ENCODE results near the gene ZCCHC24.

ZCCHC24 gene

DNA sequence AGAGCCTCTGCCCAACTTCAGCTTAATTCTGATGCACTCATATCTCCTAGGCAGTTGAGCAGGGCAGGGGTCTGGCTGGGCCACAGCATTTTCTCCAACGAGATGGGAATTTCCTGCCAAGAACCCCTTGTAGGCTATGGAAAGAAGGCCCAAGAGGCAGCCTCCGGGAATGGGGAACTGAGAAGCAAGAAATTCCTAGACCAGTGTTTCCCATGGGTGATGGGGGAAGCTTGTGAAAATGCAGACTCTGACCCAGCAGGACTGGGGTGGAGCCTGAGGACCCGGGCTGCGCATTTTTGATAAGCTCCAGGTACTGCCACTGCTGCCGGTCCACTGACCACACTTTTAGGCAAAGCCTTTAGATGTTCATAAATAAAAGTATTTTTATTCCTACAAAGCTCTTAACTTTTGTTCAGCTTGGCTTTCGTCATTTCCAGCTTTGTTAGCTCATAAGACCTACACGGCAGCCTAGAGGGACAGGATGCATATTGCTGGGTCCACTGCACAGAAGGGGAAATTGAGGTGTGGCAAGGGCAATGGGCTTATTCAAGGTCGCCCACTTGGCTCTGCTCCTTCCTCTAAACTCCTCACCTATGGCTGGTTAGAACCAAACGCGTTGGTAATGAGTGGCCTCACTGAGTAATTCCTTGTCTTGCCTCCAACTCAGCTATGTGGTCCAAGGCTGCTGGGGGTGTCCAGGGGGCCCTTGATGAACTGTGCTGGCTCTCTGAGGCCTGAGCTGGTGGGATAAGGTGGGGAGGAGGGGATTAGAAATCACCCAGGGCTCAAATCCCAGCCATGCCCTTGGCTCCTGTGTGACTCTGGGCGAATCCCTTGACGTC is 29.5 kb downstream of the ZCCHC24 start:
- no peak for FAIRE-seq
- no peak for DNase-seq (ENCODE audit: insufficient read length, low spot score)
- TF ChIP-seq, protein P1, sequence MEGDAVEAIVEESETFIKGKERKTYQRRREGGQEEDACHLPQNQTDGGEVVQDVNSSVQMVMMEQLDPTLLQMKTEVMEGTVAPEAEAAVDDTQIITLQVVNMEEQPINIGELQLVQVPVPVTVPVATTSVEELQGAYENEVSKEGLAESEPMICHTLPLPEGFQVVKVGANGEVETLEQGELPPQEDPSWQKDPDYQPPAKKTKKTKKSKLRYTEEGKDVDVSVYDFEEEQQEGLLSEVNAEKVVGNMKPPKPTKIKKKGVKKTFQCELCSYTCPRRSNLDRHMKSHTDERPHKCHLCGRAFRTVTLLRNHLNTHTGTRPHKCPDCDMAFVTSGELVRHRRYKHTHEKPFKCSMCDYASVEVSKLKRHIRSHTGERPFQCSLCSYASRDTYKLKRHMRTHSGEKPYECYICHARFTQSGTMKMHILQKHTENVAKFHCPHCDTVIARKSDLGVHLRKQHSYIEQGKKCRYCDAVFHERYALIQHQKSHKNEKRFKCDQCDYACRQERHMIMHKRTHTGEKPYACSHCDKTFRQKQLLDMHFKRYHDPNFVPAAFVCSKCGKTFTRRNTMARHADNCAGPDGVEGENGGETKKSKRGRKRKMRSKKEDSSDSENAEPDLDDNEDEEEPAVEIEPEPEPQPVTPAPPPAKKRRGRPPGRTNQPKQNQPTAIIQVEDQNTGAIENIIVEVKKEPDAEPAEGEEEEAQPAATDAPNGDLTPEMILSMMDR (IDR thresholded peaks at IDR 0.05; ENCODE audit: insufficient read depth, missing control alignments): no peak

DNA sequence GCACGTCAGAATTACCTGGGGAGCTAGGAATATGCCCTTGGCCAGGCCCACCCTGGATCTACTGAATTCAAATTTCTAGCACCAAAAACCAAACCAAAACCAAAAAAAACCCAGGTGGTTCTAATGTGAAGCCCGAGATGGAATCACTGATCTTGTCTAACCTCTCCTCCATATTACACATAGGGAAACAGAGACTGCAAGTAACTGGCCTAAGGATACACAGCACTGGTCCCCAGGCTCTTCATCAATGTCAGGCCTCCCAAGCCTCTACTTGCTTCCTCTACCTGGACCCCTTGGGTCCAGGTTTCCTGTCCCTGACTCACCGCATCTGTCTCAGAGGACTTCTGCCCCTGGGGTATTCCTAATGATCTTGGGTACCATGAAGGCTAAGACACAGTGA is 30.7 kb downstream of the ZCCHC24 start:
- TF ChIP-seq, protein P1 (IDR thresholded peaks at IDR 0.05; ENCODE audit: insufficient read depth, missing control alignments): no peak
- no peak for FAIRE-seq
- DNase-seq (ENCODE audit: insufficient read length, low spot score): no peak

DNA sequence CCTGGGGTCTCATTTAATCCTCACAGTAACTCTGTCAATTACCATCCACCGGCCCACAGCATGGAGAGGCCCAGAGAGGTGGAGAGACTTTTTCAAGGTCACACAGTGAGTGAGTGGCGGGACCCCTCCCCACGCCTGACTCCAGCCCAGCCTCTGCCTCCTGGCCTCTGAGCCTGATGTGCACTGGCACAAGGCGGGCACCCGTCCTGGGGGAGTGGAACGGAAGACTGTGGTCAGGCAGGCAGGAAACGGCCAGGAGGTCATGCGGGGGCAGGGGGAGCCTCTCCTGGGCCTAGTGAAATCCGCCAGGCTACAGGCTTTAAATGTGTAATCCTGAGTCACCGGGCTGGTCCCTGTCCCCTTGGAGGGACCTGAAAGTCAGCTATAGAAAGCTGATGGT is 32.2 kb downstream of the ZCCHC24 start:
- DNase-seq (ENCODE audit: insufficient read length, low spot score) (no peak), FAIRE-seq (no peak)
- TF ChIP-seq, protein P1 (IDR thresholded peaks at IDR 0.05; ENCODE audit: insufficient read depth, missing control alignments): no peak

DNA sequence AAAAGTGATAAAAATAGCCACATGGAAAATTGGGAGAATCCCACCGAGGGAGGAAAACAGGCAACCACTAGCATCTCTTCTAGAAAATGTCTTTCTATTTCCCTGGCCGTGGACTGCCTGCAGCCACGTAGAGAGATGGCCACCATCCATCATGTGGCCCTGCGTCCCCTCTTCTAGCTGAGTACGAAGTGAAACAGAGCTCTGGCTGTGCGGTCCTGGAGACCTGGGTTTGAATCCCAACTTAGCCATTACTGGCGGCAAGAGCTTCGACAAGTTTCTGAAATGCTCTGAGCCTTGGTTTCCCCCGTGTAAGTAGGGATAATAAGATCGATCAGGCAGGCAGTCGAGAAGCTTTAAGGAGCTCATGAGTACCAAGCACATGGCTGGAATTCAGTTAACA is 32.9 kb downstream of the ZCCHC24 start:
- TF ChIP-seq, protein P1 (IDR thresholded peaks at IDR 0.05; ENCODE audit: insufficient read depth, missing control alignments): no peak
- FAIRE-seq (no peak), DNase-seq (ENCODE audit: insufficient read length, low spot score) (no peak)

DNA sequence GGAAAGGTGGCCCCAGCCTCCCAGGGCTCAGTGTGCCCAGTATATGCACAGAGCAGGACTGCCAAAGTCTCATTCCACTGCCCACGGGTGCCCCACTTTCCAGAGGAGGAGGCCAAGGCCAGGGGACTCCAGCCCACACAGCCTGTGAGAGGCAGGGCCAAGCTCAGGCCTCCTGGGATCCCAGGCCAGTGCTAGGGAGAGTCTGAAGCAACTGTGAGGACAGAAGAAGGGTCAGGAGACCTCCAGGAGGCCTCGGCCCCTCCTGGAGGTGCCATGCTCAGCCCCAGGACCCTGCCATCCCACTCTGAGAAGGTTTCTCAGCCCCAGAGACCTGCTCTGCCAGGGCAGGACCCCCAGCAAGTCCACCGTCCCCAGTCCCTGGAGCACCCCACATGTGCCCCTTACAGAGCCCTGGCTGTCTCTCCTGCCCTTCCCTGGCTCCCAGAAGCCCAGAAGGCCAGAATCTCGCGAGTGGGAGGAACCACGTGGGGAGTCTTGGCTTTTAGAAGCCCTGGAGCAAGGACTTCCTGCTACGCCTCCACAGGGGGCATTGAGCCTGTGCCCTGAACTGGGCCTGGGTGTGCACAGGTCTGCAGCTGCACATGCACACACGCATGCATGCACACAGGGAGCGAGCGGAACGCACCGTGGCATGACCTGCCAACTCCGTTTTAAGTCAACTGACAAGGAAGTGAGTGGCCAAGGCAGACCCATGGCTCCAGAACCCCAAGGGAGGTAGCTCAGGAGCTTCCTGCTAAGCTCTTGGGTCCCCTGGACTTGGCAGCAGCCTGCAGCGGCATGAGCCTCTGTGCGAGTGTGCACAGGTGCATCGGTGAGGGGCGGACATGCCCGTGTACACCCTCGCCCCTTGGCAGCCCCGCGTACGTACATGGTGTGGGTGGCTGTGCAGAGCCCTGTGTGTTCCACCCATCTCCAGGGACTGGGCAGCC is 33.6 kb downstream of the ZCCHC24 start:
- FAIRE-seq (no peak), DNase-seq (ENCODE audit: insufficient read length, low spot score) (no peak)
- TF ChIP-seq, protein P1 (IDR thresholded peaks at IDR 0.05; ENCODE audit: insufficient read depth, missing control alignments): no peak

DNA sequence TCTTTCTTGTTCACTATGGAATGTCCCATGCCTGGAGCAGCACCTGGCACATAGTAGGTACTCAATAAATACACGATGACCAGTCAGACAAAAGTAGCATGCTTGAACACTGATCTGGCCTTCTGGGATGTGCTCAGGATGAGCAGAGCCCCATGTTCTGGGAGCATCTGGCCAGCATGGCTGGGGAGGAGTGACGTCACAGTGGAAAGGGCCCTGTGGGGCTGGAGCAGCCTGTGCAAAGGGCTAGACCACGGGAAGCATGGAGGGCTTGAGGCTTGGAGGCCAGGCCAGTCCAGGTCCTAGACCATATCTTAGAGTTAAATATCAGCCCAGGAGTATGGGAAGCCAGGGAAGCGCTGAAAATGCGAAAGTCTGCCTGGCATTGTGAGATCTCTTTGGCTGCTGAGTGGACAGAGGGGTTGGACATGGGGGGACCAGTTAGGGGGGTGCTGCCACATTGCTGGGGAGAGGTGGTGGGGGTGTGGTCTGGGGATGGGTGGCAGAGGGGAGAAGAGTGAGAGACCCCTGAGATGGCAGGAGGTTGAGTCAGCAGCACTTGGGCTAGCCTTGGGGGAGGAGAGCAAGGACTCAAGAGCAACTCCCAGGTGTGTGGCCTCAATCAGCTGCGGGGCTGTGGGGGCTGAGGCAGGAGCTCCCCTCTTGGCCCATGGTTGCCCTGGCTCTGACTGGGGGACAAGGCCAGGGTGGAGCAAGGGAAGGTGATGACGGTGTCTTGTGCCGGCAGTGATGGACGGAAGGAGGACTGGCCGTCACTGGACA is 34.9 kb downstream of the ZCCHC24 start:
- FAIRE-seq: no peak
- TF ChIP-seq, protein P1 (IDR thresholded peaks at IDR 0.05; ENCODE audit: insufficient read depth, missing control alignments): no peak
- no peak for DNase-seq (ENCODE audit: insufficient read length, low spot score)

Data from D721Med (cell line).